Activated naive CD4-positive, alpha-beta T cell (primary cell): ENCODE data around the gene MAPK8.

Experiments
- DNase-seq, 4 experiments: peaks; one replicate each; lab custom pipeline; 2025; lab: John Stamatoyannopoulos, UW

MAPK8 gene

GRCh38 chr10:48462482-48463020 lies 156.1 kb downstream of the MAPK8 start:
- DNase-seq = no peak

DNA sequence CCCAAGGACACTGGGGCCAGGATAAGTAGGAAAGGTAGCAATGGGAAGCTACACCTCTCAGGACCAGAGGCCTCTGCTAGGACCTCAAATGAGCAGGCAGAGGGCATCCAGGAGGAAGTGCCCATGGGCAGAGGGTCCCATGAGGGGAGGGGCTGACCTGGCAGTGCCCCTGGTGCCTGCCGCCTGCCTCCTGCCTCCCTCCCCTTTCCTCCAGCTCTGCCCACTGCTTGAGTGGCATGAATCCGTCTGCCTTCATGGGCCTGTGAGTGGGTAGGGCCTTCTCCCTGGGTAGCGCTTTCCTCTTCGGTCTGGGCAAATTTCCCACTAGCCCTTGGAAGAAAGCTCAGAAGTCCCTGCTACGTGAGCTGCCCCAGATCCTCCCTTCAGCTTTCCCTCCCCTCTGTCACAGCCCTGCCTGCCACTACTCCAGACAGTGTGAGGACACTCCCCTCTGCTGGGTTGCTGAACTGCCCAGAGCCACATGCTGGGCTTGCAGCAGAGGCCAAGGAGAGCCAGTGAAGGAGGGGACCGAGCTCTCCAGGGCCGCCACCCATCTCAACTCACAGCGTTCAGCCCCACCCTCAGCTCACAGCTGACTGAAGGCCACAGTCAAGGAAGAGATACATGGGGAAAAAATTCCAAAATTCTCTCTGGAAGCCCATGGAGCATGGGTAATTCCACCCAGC lies 157.0 kb downstream of the MAPK8 start:
- no peak for DNase-seq

DNA sequence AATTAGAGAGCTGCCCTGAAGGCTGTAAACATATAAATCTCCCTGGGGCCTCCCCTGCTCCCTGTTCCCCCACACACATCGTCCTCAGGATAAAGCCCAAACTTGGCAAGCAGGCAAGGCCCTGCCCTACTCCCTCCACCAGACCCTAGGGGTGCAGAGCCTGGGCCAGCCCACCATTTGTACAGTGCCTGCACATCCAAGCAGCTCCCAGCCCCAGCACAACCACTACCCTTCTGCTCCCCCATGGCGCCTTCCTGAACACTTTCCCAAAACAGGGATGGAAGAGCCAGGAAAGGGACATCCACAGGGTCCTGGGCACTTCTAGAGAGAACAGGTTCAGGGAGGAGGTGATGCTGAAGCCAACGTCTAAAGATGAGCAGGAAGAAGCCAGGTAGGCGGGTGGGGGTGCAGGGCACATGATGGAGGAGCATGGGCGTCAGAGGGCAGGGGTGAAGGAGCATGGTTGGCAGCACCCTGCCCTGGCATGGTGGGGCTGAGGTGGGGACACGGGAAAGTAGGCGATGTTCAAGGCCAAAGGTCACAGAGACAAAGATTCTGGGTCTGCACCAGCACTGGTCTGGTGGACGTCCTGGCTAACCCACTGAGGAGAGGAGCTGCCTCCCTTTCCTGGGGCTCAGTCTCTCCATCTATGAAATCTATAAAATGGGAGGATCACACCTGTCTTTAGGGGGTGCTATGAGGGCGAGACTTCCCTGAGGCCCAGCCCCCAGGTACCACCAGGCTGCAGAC lies 157.8 kb downstream of the MAPK8 start:
- no peak for DNase-seq

DNA sequence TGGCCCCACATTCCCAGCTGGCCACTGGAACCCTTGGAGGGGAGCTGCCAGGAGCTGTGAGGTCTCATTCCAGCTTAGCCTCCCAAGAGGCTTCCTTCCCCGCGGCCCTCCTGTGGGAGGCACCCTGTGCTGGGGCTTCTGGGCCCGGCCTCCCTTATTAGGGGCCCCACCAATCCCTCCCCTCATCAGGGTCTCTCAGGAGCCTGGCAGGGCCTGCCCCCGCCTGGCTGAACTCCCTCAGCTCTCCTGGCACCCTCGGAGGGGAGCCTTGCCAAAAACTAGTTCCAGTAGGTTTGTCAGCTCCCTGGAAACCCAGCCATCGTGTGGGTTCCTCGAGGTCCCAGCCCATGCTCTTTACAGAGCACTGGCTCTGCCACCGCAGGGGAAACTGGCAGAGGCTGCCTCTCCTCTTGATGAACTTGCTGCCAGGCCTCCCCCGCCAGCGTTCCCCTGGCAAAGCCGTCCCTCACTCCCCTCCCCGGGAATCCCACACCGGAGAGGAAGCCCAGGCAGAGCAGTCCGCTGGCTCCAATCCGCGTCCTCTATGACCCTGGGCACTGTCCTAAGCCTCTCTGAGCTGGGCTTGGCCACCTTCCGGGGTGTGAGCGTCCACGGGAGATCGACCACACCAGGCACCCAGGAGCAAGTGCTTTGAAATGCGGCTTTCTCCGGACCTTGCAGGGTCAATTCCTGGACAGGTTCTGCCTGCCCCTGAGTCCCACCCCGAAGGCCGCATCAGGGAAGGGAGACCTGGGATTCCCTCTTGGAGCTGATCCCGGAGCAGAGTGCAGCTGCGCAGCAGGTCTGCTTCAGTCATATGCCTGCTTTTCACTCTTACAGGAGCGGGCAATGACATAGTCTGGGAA lies 158.6 kb downstream of the MAPK8 start:
- DNase-seq = no peak

- no peak for DNase-seq
These were observed 159.5 kb downstream of the MAPK8 start for GRCh38 chr10:48465860-48466521.

- no peak for DNase-seq
These were observed 160.2 kb downstream of the MAPK8 start for GRCh38 chr10:48466611-48467240.

DNA sequence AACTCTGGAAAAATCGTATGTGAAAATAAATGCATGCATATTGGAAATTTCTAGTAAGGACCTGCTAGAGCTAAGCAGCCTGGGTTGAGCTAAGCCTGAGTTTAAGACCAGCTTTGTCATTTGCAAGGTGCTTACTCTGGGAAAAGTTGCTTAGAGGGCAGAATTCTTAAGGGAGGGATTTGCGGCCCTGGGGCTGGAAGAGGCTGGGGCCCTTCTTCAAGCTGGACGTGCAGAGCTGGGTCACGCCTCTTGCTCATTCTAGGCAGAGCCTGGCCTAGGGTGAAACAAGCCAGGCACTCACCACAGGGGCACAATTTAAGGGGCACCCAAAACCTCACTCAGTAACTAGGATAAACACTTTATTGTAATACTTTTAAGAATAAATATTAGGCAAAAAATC lies 161.2 kb downstream of the MAPK8 start:
- no peak for DNase-seq

- no peak for DNase-seq
These were observed 161.8 kb downstream of the MAPK8 start for GRCh38 chr10:48468130-48468790.

GRCh38 chr10:48468866-48469511 lies 162.5 kb downstream of the MAPK8 start:
- no peak for DNase-seq

- DNase-seq = no peak
These were observed 163.1 kb downstream of the MAPK8 start for GRCh38 chr10:48469516-48470020.

- DNase-seq = no peak
These were observed 163.8 kb downstream of the MAPK8 start for GRCh38 chr10:48470115-48470892.

GRCh38 chr10:48470893-48471805 lies 164.7 kb downstream of the MAPK8 start:
- no peak for DNase-seq

GRCh38 chr10:48472501-48473069 lies 166.1 kb downstream of the MAPK8 start:
- DNase-seq = no peak

- DNase-seq = no peak
These were observed 167.2 kb downstream of the MAPK8 start for GRCh38 chr10:48473704-48474103.

DNA sequence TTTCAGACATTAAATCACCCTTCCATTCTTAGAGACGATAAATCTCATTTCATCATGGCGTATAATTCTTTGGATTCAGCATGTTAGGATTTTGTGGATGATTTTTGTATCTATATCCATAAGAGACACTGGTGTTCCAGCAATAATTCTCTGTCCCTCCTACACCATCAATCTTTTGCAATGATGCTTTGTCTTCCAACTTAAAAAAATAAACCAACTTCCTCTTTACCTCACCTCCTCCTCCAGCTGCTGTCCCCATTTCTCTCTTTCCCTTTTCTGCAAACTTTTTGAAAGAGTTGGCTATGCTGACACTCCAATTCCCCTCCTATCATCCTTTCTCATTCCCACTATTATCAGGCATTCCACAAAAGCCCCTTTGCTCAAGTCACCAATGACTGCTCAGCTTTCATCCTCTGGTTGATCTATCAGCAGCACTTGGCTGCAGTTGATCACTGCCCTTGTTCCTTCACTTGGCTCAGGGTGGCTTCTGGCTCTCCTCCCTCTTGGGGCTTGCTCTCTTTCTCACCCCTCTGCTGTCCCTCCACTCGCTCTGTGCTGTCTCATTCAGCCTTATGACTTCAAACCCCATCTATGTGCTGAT lies 168.4 kb downstream of the MAPK8 start:
- no peak for DNase-seq

GRCh38 chr10:48475943-48476278 lies 169.4 kb downstream of the MAPK8 start:
- DNase-seq = no peak

DNA sequence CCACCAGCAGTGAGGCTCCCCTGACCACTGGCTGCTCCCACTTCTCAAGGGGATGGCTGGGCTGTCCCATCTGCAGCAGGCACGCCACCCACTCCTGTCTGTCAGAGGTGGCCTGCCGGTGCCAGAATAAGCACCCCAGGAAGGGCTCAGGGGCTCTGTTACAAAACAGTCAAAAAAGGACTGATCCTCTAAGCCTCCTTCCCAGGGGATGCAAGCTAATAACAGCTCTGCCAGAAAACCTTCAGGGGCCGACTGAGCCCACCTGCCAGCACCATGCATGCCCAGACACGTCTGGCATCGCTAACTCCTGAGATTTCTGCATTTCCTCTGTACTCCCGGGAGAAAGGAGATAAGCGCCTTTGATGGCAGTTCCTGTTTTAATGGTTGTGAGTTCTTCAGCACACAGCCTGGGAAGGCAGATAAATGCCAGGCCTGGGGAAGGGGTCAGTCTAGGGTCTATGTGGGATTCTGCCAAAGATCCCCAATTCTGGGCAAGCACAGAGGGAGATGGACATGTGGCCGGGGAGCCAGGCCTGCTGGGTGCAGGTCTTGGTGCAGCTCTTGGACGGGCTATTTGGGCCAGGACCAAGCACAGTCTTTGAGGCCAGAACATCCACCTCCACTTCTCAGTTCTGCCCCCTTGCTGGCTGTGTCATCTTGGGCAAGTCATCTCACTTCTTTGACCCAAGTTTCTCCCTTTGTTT lies 170.0 kb downstream of the MAPK8 start:
- DNase-seq = no peak
